ENCODE measurements around the gene SH3GL1.

The SH3GL1 gene

DNA sequence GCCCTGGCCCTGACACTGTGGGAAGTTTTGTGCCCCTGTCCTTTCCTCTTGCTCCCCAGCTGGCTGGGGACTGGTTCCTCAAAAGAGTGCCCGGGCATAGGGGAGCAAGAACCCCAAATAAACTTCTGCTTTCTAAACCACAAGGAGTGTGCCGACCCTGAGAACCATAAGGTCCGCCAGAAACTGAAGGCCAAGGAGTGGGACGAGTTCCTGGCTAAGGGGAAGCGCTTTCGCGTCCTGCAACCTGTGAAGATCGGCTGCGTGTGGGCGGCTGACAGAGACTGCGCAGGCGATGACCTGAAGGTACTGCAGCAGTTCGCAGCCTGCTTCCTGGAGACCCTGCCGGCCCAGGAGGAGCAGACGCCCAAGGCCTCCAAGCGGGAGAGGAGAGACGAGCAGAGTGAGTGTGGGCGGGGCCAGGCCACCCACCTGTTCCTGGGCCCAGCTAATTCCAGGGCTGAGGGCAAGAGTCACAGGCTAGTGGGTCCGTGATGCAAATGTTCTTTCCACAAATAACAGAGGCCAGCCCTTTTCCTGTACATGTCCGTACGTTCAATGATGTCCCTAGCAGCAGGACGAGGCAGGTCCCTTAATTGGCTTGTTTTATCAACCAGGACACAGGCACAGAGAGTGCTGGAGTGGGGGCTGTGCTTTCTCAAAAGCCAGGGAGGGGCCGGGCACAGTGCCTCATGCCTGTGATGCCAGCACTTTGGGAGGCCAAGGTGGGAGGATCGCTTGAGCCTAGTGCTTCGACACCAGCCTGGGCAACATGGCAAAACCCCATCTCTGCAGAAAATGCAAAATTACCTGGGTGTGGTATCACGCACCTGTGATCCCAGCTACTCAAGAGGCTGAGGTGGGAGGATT, 31.7 kb upstream of the SH3GL1 start:
- peak; percentile 32 to 49 for DNase-seq

- no peak for DNase-seq
Observed at GRCh38 chr19:4431296-4431695, 30.9 kb upstream of the SH3GL1 start.

- peak; percentile 80 to 85 for DNase-seq
Observed at GRCh38 chr19:4430760-4431159, 30.4 kb upstream of the SH3GL1 start.

DNA sequence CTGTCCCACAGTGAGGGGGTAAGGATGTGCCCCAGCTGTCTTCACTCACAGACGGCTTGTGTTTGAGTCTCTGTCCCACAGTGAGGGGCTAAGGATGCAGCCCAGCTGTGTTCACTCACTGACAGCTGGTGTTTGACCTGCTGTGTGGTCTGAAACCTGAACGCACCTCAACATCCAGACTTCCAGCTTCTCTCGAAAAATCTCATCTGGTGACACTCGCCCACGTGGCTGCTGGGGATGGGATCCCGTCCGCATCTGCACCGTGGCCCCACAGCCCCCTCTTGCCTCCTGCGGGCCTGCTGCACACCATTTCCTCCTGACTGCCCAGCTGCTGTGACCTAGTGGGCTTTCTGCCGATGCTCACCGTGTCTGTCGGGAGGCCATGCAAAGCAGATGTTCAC, 29.4 kb upstream of the SH3GL1 start:
- DNase-seq = no peak

DNA sequence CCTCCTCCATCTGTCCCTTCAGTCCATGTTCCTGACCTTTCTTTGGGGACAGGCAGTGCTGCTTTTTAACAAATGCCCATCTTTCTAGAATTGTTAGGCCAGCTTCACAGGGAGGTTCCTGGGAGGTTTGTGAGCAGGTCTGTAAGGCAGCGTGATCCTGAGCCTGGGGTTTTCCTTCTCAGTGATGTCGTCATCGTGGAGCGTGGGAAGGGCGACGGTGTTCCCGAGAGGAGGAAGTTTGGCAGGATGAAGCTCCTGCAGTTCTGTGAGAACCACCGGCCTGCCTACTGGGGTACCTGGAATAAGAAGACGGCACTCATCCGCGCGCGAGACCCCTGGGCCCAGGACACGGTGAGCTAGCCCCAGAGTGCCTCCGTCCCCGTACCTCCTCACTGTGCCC, 28.9 kb upstream of the SH3GL1 start:
- no peak for DNase-seq

DNA sequence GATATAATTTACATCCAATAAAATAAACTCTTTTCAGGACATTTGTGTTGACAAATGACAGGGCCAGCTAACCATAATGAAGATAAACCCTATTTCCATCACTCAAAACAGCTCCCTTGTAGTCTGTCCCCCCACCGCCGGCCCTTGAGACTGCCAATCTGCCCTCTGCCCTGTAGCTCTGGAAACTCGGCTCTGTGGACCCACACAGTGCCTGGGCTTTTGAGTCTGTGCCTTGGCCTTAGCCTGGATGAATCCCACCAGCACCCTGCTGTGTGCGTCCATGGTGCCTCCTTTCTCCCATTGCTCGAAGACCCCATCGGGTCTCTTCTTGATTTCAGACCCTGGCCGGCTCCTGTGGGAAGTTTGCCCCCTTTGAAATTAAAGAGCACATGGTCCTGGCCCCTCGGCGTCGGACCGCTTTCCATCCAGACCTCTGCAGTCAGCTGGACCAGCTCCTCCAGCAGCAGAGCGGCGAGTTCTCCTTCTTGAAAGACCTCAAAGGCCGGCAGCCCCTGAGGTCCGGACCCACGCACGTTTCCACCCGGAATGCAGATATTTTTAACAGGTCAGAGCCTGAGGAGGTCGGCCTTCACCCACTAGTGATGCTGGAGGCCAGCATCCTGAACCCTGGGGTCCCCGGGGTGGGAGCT, 28.1 kb upstream of the SH3GL1 start:
- DNase-seq = no peak

- no peak for DNase-seq
Observed at GRCh38 chr19:4425537-4425936, 25.2 kb upstream of the SH3GL1 start.

DNA sequence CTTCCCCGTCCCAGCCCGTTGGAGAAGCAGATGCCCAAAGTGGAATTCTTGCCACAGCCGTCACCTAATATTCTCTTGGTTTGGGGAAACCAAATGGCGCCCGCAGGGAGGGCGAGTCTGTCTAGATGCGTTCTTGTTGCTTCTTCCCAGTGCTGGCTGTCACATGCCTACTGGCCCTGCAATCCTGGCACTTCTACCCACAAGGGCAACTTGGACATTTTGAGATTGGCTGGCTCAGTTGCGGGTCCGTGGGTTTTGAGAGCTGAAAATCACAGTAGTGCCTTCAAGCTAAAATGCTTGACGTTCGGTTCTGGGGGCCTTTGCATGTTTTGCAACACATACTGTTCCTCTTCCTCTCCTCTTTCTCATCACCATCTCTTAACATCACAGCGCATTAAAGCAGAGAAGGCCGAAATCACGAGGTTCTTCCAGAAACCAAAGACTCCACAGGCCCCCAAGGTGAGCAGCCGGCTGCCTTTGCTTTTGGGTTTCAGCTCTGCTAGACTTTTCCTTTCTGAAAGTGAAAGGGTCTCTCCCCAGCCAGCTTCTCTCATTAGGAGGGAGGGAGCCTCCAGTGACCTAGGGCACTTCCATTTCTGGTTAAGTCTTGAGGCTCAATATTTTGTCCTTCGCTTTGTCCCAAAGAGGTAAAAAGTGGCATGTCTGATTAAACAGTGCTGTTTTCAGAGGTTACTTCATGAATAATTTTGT, 23.2 kb upstream of the SH3GL1 start:
- no peak for DNase-seq

GRCh38 chr19:4416268-4416667, 15.9 kb upstream of the SH3GL1 start:
- DNase-seq = no peak

DNA sequence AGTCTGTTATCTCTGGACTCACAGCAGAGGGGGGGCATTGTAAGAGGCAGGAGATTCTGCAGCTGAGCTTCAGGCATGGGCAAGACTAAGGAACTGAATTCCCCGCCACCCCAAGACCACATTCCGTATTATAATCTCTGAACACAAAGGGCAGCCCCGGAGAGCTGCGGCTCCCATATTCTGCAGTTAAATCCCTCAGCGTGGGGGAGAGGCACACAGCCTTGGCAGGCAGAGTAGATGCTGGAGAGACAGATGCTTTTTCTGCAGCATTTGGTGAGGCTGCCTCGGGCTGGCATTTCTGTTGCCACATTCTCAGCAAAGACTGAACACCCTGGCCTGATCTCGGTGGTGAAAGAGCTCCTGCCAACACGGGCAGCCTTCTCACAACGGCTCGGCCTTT, 15.0 kb upstream of the SH3GL1 start:
- no peak for DNase-seq

GRCh38 chr19:4414800-4415321, 14.5 kb upstream of the SH3GL1 start:
- DNase-seq = no peak

GRCh38 chr19:4414144-4414799, 13.9 kb upstream of the SH3GL1 start:
- no peak for DNase-seq

GRCh38 chr19:4413588-4413987, 13.2 kb upstream of the SH3GL1 start:
- no peak for DNase-seq

DNA sequence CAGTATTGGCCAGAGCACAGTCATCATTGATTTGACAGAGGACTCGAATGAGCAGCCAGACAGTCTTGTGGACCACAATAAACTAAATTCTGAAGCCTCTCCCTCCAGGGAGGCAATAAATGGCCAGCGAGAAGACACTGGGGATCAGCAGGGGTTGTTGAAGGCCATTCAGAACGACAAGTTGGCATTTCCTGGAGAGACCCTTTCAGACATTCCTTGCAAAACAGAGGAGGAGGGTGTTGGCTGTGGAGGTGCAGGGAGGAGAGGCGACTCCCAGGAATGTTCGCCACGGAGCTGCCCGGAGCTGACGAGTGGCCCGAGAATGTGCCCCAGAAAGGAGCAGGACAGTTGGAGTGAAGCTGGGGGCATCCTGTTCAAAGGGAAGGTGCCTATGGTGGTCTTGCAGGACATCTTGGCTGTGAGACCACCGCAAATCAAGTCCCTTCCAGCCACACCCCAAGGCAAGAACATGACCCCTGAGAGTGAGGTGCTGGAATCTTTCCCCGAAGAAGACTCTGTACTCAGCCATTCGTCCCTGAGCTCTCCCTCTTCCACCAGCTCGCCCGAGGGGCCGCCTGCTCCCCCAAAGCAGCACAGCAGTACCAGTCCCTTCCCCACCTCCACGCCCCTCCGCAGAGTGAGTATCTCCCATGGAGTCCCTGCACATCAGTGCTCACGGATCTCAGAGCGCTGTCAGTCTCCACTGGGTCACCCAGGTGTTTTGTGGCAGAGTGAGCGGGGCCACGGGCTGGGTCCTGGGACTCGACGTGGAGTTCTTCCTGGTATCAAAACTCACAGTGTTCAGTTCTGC, 9.0 kb upstream of the SH3GL1 start:
- no peak for DNase-seq

- no peak for DNase-seq
Observed at GRCh38 chr19:4406626-4407025, 6.3 kb upstream of the SH3GL1 start.

- DNase-seq = no peak
Observed at GRCh38 chr19:4405977-4406376, 5.6 kb upstream of the SH3GL1 start.

- no peak for DNase-seq
Observed at GRCh38 chr19:4403005-4403761, 2.8 kb upstream of the SH3GL1 start.

- peak; percentile 98 to 99 for DNase-seq
Observed at GRCh38 chr19:4402171-4403004, 2.0 kb upstream of the SH3GL1 start, which contains the start of gene CHAF1A. TSS of gene CHAF1A (plus strand) at chr19:4402640. CDS start at chr19:4402763, 123 bp downstream.

- no peak for DNase-seq
Observed at GRCh38 chr19:4401769-4402170, 1.4 kb upstream of the SH3GL1 start.

GRCh38 chr19:4399812-4400134, 574 bp downstream of the SH3GL1 start:
- DNase-seq = peak; percentile 17 to 24

Measured in AML-193 (cell line).